Activated naive CD4-positive, alpha-beta T cell treated with anti-CD3 and anti-CD28 coated beads for 36 hours (primary cell): ENCODE results near the gene ACVR1C. TPM values are rescaled to one million over a fixed set of nuclear protein-coding genes. Genes with fewer than 3 reads are reported as not detected.
"Not testable (repeated sequence)": the region's sequence is repeated elsewhere in the genome, so short reads cannot be mapped to it uniquely, and the experiment has no call there.

Experiments used
- CTCF ChIA-PET: fragments of 350-600 bp; sonication (Branson Sonifier 250); formaldehyde crosslinking; loops from one replicate; lab custom pipeline; 2021; ENCODE audit warnings: antibody characterized with exemption; lab: Charles Lee
- DNase-seq: peaks from one replicate; pipeline ENCODE4 v3.0.0-alpha.2; 2020
- H3K27ac Mint-ChIP-seq: one replicate; pipeline ENCODE4 v1.8.0; 2021; ENCODE audit warnings: mild to moderate bottlenecking, mixed read lengths
- H3K27me3 Mint-ChIP-seq: one replicate; pipeline ENCODE4 v1.8.0; 2021; ENCODE audit warnings: low read depth, mixed read lengths
- H3K36me3 Mint-ChIP-seq: one replicate; pipeline ENCODE4 v1.8.0; 2021; ENCODE audit warnings: low read depth, mixed read lengths
- H3K4me1 Mint-ChIP-seq: one replicate; pipeline ENCODE4 v1.8.0; 2021; ENCODE audit warnings: low read depth, mixed read lengths
- H3K4me3 Mint-ChIP-seq: one replicate; pipeline ENCODE4 v1.8.0; 2021; ENCODE audit warnings: mild to moderate bottlenecking, moderate library complexity, mixed read lengths
- H3K9me3 Mint-ChIP-seq: one replicate; pipeline ENCODE4 v1.8.0; 2021; ENCODE audit warnings: mixed read lengths
- intact Hi-C: fragments of 100-400 bp; cut with micrococcal nuclease; formaldehyde crosslinking; loops from one replicate; pipeline ENCODE4 v1.15.1; 2023
- total RNA-seq, 2 experiments: library from RNA; stranded (reverse); gene quantifications; one replicate each; pipeline ENCODE4 v1.2.3, GENCODE V29; 2021

The ACVR1C gene
- total RNA-seq, 2 experiments from 2014 or later = 3.5 to 3.6 TPM

DNA sequence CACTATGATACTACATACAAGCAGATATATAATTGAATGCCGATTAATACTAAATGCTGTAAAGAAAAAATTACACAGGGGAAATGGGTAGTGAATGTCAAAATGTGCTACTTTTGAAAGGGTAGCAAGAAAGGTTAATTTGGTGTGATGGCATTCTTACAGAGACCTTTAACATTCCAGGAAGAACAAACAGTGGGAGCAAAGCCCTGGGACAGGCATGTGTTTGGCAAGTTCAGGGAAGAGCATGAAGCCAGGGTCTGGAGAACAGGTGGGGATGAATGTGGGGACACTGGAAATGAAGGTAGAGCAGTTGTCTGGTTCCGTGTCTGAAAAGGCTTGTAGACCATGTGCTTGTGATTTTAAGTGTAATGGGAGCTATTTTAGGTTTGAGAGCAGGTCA, 102.6 kb downstream of the ACVR1C start:
- Mint-ChIP-seq H3K36me3 (no peaks in the 10 kb centered on the region), H3K4me1 (no peaks in the 10 kb centered on the region), H3K27me3 (no peaks in the 10 kb centered on the region), H3K27ac (no peak overlapping the region), H3K4me3 (no peak overlapping the region), H3K9me3 (no peaks in the 10 kb centered on the region)
- no peak for DNase-seq
- intact Hi-C loops = no loop called here
- CTCF ChIA-PET = interaction anchor here (0.5 kb wide), 1 partner anchor 223 kb away, joined by 4 read pairs; no protein-coding TSS in a partner anchor

DNA sequence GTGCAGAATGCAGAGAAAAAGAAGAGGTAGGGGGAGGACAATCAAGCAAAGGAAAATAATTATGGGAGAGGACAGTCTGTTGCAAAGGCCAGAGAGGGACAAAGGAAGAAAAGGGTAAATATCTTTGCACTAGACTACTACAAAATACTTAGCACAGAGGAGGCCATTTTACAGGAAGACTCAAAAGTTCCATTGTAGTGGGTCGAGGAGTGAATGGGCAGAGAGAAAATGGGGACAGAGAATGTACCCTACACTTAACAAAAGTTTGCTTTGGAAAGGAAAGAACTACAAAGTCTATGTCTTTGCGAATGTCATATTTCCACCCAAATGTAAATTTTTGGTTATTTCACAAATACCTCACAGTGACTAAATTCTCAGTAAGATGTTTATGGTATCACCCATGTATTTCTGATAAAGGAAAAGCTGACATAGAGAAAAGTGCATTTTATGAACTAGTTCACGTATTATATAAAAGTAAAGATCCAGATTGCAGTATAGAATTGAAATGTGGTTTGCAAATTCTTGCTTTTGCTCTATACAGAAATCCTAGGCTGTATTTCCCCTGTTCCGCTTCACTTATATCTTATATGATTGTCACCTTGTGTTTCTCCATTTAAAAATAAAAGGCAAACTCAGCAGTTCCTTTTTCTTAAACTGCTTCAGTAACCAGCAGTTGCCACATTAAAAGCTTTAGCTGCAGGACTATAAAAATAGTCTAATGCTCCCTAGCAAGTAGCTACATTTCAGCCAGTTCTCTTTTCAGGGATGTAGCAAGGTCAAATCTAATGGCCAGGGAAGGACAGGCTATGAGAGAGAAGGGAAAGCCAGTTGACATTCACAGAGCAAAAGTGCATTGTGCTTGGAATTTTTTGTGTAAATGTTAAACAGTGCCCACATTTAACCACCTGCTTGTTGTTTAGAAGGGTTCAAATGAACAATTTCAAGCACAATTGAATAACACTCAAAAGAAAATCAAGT, 105.1 kb downstream of the ACVR1C start:
- intact Hi-C loops = no loop called here
- no peak overlapping the region for H3K27ac Mint-ChIP-seq
- H3K9me3 Mint-ChIP-seq = no peaks in the 10 kb centered on the region
- no peak for DNase-seq
- H3K4me3 Mint-ChIP-seq = no peak overlapping the region
- no peaks in the 10 kb centered on the region for H3K4me1 Mint-ChIP-seq
- H3K36me3 Mint-ChIP-seq = no peaks in the 10 kb centered on the region
- no peaks in the 10 kb centered on the region for H3K27me3 Mint-ChIP-seq
- CTCF ChIA-PET = interaction anchor here (0.6 kb wide), 1 partner anchor 489 kb away, joined by 3 read pairs; no protein-coding TSS in a partner anchor

DNA sequence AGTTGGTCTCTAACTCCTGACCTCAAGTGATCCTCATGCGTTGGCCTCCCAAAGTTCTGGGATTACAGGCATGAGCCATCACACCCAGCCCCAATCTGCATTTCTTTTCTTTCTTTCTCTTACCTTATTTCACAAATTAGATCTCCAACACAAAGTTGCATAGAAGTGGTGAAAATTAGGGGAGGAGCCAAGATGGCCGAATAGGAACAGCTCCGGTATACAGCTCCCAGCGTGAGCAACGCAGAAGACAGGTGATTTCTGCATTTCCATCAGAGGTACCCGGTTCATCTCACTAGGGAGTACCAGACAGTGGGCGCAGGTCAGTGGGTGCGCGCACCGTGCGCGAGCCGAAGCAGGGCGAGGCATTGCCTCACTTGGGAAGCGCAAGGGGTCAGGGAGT, 113.7 kb downstream of the ACVR1C start:
- DNase-seq, intact Hi-C loops, H3K27ac Mint-ChIP-seq, H3K9me3 Mint-ChIP-seq, H3K36me3 Mint-ChIP-seq, H3K4me3 Mint-ChIP-seq, H3K4me1 Mint-ChIP-seq, H3K27me3 Mint-ChIP-seq: not testable (repeated sequence)
- CTCF ChIA-PET = interaction anchor here (1.3 to 2.0 kb wide), 2 partner anchors 9 to 114 kb away, joined by 5 to 8 read pairs; partner anchors contain the start of gene ACVR1C

DNA sequence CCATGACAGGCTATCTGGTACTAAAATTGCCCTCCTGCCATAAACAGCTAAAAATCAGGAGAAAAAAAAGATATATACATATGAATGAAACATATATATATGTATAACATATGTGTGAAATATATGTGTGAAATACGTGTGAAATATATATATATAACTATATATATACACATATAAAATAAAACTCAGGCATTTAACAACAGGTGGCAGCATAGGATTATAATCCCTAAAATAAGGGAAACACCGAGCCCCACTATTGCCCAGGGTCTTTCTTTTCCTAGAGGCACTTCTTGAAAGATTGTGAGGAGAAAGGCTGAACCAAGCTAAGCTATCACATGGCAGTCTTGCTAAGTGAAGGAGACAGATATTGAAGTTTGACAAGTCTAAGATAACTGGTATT, 118.9 kb downstream of the ACVR1C start:
- DNase-seq = no peak
- no peaks in the 10 kb centered on the region for H3K36me3 Mint-ChIP-seq
- CTCF ChIA-PET = interaction anchor here (0.6 to 2.7 kb wide), 19 partner anchors 12 to 508 kb away, joined by 3 to 10 read pairs (median 3); partner anchors contain the start of gene ACVR1C
- peaks cover 7% of the 10 kb centered on the region for H3K9me3 Mint-ChIP-seq
- peaks cover 3% of the 10 kb centered on the region for H3K4me1 Mint-ChIP-seq
- no peak overlapping the region for H3K27ac Mint-ChIP-seq
- no peak overlapping the region for H3K4me3 Mint-ChIP-seq
- peaks cover 3% of the 10 kb centered on the region for H3K27me3 Mint-ChIP-seq
- intact Hi-C loops = loop anchor here (1.0 kb wide), 1 partner anchor 501 kb away; no protein-coding TSS in a partner anchor

DNA sequence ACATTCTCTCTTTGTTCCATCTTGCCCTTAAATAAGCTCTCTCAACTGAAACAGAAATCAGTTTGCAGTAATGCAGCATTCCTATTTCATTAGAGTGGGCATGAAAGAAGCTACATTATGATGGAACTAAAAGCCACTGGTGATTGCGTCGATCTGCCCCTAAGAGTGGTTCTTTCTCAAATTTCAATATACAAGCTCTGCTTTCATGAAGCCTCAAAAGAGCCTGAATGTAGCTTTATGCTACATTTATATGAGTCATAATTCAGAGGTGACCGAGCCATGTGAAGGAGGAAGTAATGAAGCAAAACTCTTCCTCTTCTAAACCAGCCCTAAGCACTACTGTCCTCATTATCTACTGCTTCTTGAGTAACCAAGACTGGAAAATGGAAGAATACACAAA, 120.0 kb downstream of the ACVR1C start:
- H3K27ac Mint-ChIP-seq = no peak overlapping the region
- H3K4me3 Mint-ChIP-seq = no peak overlapping the region
- DNase-seq = no peak
- H3K36me3 Mint-ChIP-seq = no peaks in the 10 kb centered on the region
- peaks cover 3% of the 10 kb centered on the region for H3K4me1 Mint-ChIP-seq
- CTCF ChIA-PET = interaction anchor here (0.6 to 2.7 kb wide), 9 partner anchors 14 to 1820 kb away, joined by 3 to 7 read pairs (median 4); partner anchors contain the start of genes ACVR1C and ERMN
- intact Hi-C loops = loop anchor here (1.0 kb wide), 1 partner anchor 502 kb away; no protein-coding TSS in a partner anchor
- H3K9me3 Mint-ChIP-seq = peaks cover 7% of the 10 kb centered on the region
- H3K27me3 Mint-ChIP-seq = peaks cover 3% of the 10 kb centered on the region

DNA sequence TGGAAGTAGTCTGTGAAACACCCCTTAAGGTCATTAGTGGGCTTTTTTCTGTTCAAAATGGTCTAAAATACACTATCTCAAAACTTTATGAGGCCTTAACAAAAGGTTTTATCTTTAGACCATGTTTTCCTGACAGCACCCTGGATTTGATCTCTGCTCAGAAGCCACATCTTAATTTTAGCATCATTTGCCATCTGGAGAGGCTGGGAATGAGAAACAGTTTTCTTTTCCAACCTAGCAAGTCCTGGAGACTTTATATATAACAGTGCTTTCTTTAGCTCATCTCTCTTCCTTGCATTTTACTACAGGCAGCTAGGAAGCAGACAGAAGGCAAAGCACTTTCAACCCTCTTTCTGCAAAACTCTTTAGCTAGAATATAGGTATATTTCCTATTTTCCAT, 122.1 kb downstream of the ACVR1C start:
- intact Hi-C loops = no loop called here
- CTCF ChIA-PET = interaction anchor here (0.8 to 2.5 kb wide), 5 partner anchors 8 to 204 kb away, joined by 3 to 10 read pairs (median 6); no protein-coding TSS in a partner anchor
- Mint-ChIP-seq H3K4me3 (no peak overlapping the region), H3K9me3 (peaks cover 7% of the 10 kb centered on the region), H3K4me1 (peaks cover 4% of the 10 kb centered on the region), H3K27ac (no peak overlapping the region), H3K36me3 (no peaks in the 10 kb centered on the region), H3K27me3 (peaks cover 3% of the 10 kb centered on the region)
- DNase-seq = no peak

DNA sequence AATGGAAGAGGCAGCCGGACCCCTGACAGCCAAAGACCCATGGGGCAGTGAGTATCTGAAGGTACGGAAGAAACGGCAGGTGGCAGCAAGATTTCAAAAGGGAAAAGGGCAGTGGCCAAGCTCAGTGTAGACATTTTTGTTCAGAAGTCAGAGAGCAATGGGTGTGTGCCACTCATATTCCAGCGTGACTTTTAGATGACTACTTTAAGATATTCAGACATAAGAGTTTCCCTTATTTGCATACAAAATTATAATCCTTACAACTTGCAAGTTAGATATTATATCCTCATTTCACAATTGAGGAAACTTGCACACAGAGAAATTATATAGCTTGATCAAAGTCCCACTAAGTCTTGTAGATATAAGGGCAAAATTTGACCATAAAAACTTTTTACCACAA, 124.0 kb downstream of the ACVR1C start:
- peaks cover 7% of the 10 kb centered on the region for H3K9me3 Mint-ChIP-seq
- H3K4me3 Mint-ChIP-seq = no peak overlapping the region
- CTCF ChIA-PET = interaction anchor here (1.8 to 2.5 kb wide), 2 partner anchors 14 to 203 kb away, joined by 6 to 12 read pairs; no protein-coding TSS in a partner anchor
- no peaks in the 10 kb centered on the region for H3K36me3 Mint-ChIP-seq
- H3K27me3 Mint-ChIP-seq = peaks cover 3% of the 10 kb centered on the region
- peaks cover 13% of the 10 kb centered on the region for H3K4me1 Mint-ChIP-seq
- DNase-seq = no peak
- no peak overlapping the region for H3K27ac Mint-ChIP-seq
- intact Hi-C loops = no loop called here

DNA sequence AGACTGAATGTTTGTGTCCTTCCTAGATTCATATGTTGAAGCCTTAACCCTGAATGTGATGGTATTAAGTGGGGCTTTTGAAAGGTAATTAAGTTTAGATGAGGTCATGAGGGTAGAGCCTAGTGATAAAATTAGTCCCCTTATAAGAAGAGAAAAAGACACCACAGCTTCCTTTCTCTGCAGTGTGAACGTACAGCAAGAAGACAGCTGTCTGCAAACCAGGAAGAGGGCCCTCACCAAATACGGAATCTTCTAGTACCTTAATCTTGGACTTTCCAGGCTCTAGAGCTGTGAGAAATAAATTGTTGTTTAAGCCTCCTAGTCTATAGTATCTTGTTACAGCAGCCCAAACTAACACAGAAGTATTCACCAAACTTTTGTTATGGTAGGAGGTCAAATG, 127.6 kb downstream of the ACVR1C start:
- no peak for DNase-seq
- H3K36me3 Mint-ChIP-seq = no peaks in the 10 kb centered on the region
- H3K27me3 Mint-ChIP-seq = no peaks in the 10 kb centered on the region
- H3K9me3 Mint-ChIP-seq = peaks cover 4% of the 10 kb centered on the region
- CTCF ChIA-PET = no interaction called here
- intact Hi-C loops = no loop called here
- no peak overlapping the region for H3K4me3 Mint-ChIP-seq
- H3K4me1 Mint-ChIP-seq = peaks cover 10% of the 10 kb centered on the region
- H3K27ac Mint-ChIP-seq = no peak overlapping the region

DNA sequence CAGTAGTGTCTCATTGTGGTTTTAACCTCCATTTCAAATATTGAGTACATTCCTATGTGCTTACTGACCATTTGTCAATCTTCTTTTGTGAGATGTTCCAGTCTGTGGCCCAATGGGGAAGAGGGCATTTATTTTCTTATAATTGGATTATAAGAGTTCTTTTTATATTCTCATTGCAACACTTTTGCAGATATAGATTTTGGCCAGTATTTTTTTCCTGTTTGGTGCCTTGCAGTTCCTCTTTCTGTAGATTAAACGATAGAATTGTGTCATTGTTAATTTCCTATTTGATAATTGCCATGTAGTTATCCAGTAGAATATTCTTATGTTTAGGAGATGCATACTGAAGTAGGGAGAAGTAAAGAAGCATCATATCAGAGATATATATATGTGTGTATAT, 128.3 kb downstream of the ACVR1C start:
- Mint-ChIP-seq H3K27ac (no peak overlapping the region), H3K9me3 (peaks cover 2% of the 10 kb centered on the region), H3K27me3 (no peaks in the 10 kb centered on the region), H3K4me1 (peaks cover 10% of the 10 kb centered on the region), H3K36me3 (no peaks in the 10 kb centered on the region), H3K4me3 (no peak overlapping the region)
- intact Hi-C loops = no loop called here
- no peak for DNase-seq
- CTCF ChIA-PET = no interaction called here

DNA sequence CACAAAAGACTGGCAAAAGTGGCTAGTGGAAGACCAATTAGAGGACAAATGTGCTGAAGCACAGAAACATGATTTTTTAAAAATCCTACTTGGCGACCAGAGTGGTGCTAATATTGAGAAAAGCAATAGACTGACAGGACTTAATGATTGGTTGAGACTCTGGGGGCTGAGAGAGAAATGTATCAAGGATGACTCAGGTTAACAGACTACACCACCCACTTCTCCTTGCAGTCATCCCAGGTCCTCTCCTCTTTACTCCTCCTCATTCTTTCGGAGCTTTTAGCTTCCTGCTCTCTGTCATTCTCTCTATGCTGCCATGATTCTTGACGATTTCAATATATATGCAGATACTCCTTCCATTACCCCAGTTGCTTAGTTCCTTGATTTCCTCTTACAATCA, 130.2 kb downstream of the ACVR1C start:
- CTCF ChIA-PET = interaction anchor here (0.7 to 3.2 kb wide), 9 partner anchors 10 to 196 kb away, joined by 3 to 25 read pairs (median 9); no protein-coding TSS in a partner anchor
- Mint-ChIP-seq H3K27ac (no peak overlapping the region), H3K36me3 (no peaks in the 10 kb centered on the region), H3K4me1 (peaks cover 16% of the 10 kb centered on the region), H3K27me3 (no peaks in the 10 kb centered on the region), H3K4me3 (no peak overlapping the region), H3K9me3 (no peaks in the 10 kb centered on the region)
- intact Hi-C loops = loop anchor here (5.0 kb wide), 2 partner anchors 254 to 1249 kb away; no protein-coding TSS in a partner anchor
- DNase-seq = no peak

DNA sequence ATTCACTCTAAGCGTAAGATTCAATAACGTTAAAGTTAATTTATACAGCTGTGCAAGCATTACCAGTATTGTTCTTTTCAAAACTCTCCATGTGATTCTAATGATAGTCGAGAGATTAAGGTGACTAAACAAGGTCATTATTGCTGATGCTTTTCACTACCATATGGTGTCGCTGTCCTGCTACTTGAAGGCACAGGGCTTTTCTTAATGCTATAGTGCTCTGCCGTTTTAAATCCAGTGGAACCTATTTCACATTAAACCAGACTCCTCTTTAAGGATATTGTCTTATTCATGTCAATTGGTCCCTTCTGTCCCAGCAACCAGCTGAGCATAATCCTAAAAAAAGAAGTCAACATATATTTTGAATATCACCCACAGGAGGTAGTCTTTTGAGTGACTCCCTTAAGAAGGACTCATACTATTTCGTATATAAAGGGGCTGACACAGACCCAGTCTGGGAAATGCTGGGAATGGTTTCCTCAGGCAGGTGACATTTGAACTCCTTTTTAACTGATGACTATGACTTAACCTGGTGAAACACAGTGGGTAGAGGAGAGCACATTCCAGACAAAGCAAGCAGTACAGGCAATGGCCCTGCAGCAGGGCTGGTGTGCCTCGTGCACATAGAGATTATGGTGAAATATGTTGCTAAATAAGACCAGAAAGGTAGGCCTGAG, 130.9 kb downstream of the ACVR1C start:
- Mint-ChIP-seq H3K27me3 (no peaks in the 10 kb centered on the region), H3K4me3 (no peak overlapping the region), H3K9me3 (no peaks in the 10 kb centered on the region), H3K27ac (no peak overlapping the region), H3K36me3 (no peaks in the 10 kb centered on the region), H3K4me1 (peaks cover 23% of the 10 kb centered on the region)
- peak; percentile 25 for DNase-seq
- CTCF ChIA-PET = interaction anchor here (0.7 to 3.2 kb wide), 22 partner anchors 8 to 514 kb away, joined by 3 to 25 read pairs (median 6); partner anchors contain the start of gene ACVR1C
- intact Hi-C loops = loop anchor here (1.0 to 5.0 kb wide), 9 partner anchors 59 to 1250 kb away; partner anchors contain the start of gene ACVR1C
